NB4 (cell line): ENCODE results near the gene SYCE3.

Experiments
- POLR2A ChIP-seq: IDR thresholded peaks from 2 replicates; pipeline ENCODE4 v1.6.1; 2011; ENCODE audit warnings: mild to moderate bottlenecking; ENCODE audit not compliant: insufficient read length; ENCODE audit errors: extremely low read depth
- TF ChIP-seq, protein P1 (sequence below): IDR thresholded peaks from one replicate; pipeline ENCODE4 v1.5.1; 2012; ENCODE audit warnings: low read depth, low read length

- TF ChIP-seq POLR2A = no peak
- TF ChIP-seq, protein P1, sequence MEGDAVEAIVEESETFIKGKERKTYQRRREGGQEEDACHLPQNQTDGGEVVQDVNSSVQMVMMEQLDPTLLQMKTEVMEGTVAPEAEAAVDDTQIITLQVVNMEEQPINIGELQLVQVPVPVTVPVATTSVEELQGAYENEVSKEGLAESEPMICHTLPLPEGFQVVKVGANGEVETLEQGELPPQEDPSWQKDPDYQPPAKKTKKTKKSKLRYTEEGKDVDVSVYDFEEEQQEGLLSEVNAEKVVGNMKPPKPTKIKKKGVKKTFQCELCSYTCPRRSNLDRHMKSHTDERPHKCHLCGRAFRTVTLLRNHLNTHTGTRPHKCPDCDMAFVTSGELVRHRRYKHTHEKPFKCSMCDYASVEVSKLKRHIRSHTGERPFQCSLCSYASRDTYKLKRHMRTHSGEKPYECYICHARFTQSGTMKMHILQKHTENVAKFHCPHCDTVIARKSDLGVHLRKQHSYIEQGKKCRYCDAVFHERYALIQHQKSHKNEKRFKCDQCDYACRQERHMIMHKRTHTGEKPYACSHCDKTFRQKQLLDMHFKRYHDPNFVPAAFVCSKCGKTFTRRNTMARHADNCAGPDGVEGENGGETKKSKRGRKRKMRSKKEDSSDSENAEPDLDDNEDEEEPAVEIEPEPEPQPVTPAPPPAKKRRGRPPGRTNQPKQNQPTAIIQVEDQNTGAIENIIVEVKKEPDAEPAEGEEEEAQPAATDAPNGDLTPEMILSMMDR = no peak
Observed at GRCh38 chr22:50579752-50580151, 17.0 kb upstream of the SYCE3 start.
